ENCODE measurements around the gene INPP5J. TPM values are rescaled to one million over a fixed set of nuclear protein-coding genes. Genes with fewer than 3 reads are reported as not detected.

Gene INPP5J
- total and polyA plus RNA-seq, 9 of the 15 experiments (the other 6 are each of a cell fraction or from before 2014, with no cell fraction given) = 0.10 to 6.3 (median 4.8) TPM

- ChIA-PET POLR2A (interaction anchor here (0.9 kb wide), 1 partner anchor 20 kb away, joined by 4 read pairs; no protein-coding TSS in a partner anchor), CTCF (ENCODE audit: low intra/inter-chr PET ratio) (no interaction called here)
- Histone ChIP-seq H3K9me1 (ENCODE audit: control insufficient read depth, insufficient read depth, low read length) (no peaks in the 10 kb centered on the region), H2AFZ (ENCODE audit: low read depth, low read length) (no peak within 1 kb of the TSS), H3K27ac (ENCODE audit: extremely low read depth, low read depth, low read length) (no peak within 1 kb of the TSS), H3K79me2 (ENCODE audit: control insufficient read depth, insufficient read depth, low read length) (no peaks in the 10 kb centered on the region), H3K4me3 (no peak within 1 kb of the TSS; the same call in 1 of the 2 replicates), H4K20me1 (replicated peaks; ENCODE audit: control insufficient read depth, insufficient read depth, low read length) (no peaks in the 10 kb centered on the region), H3K27me3 (ENCODE audit: control insufficient read depth in 2 of 2, insufficient read depth in 2 of 2, low read length in 2 of 2) (no peaks in the 10 kb centered on the region; a peak in 1 of 5 replicates), H3K9ac (ENCODE audit: insufficient read depth in 1 of 2, low read depth in 2 of 2, low read length in 2 of 2) (peak within 1 kb of the TSS in 1 of 2 experiments; percentile 45; a peak in 1 of 4 replicates), H3K4me2 (ENCODE audit: insufficient read depth, low read length) (peak within 1 kb of the TSS; percentile 32; the same call in 1 of the 2 replicates), H3K4me1 (replicated peaks in 1 of 2; ENCODE audit: control insufficient read depth in 2 of 2, insufficient read depth in 2 of 2, low read length in 2 of 2) (peaks cover 0 to 13% of the 10 kb centered on the region in 2 experiments; a peak in 3 of 5 replicates), H3K36me3 (ENCODE audit: control insufficient read depth, insufficient read depth, low read length) (no peaks in the 10 kb centered on the region), H3K9me3 (replicated peaks; ENCODE audit: control insufficient read depth, insufficient read depth, low read depth, low read length) (no peaks in the 10 kb centered on the region)
- in situ Hi-C loops (cut with MboI) = loop anchor here (5.0 kb wide), 1 partner anchor 38 kb away; no protein-coding TSS in a partner anchor
- intact Hi-C loops (cut with micrococcal nuclease) = no loop called here
- FAIRE-seq (no peak), DNase-seq (ENCODE audit: extremely low read depth in 1 of 4, low spot score in 3 of 4) (peak; percentile 41 to 71 (median 68)), ATAC-seq (peak; percentile 82)
- 4% methylated on average over 20 of the region's 24 CpGs for WGBS (ENCODE audit: insufficient coverage, low coverage, missing lambda C conversion rate)
- no TSS peak for BruUV-seq (replicated peaks)
- TF ChIP-seq PHF8 (IDR thresholded peaks at IDR 0.05; ENCODE audit: borderline replicate concordance, low read length) (peak; percentile 30; the same call in 1 of the 2 replicates), HDAC2 (IDR thresholded peaks at IDR 0.05) (no peak), SREBF1 (IDR thresholded peaks at IDR 0.05; ENCODE audit: borderline replicate concordance, low read depth, low read length) (0 out of 2 replicates have a peak, but pooled peaks have one; percentile 51), ZNF253 (CRISPR knock-in tag; conservative IDR thresholded peaks at IDR 0.05) (no peak), CXXC5 (CRISPR knock-in tag; IDR thresholded peaks at IDR 0.05) (no peak), CTCF (IDR thresholded peaks at IDR 0.05 in 2 of 3, conservative IDR thresholded peaks at IDR 0.05 in 1 of 3; ENCODE audit: insufficient read depth in 2 of 3, low read depth in 1 of 3, low read length in 3 of 3) (0 out of 6 replicates have a peak, but pooled peaks of 1 of the 3 experiments have one; percentile 16), NFYB (IDR thresholded peaks at IDR 0.05; ENCODE audit: extremely low read depth, insufficient read length) (peak; percentile 53)
Measured at GRCh38 chr22:31139866-31140716, 17.3 kb downstream of the INPP5J start, which contains the start of gene PLA2G3. Gene PLA2G3 (minus strand): TSS chr22:31140508. CDS start chr22:31140354, 154 bp downstream.
